Mesenchymal stem cell (in vitro differentiated cells and primary cell): ENCODE results near the gene ANKRD33.

ENCODE experiments used
- DNase-seq: peaks from one replicate; pipeline ENCODE4 v3.0.0-alpha.2; 2013
- H2AFZ ChIP-seq: one replicate; pipeline ENCODE4 v1.6.1; 2013; ENCODE audit warnings: low read depth, mild to moderate bottlenecking, control low read depth, inconsistent platforms, low read length, moderate library complexity
- H2AK5ac ChIP-seq: 2 replicates; pipeline ENCODE4 v1.6.1; 2013; ENCODE audit warnings: low read length, moderate library complexity, mild to moderate bottlenecking, inconsistent platforms; ENCODE audit not compliant: severe bottlenecking
- H2BK120ac ChIP-seq: one replicate; pipeline ENCODE4 v1.6.1; 2013; ENCODE audit warnings: low read depth, mild to moderate bottlenecking, inconsistent platforms, low read length, moderate library complexity
- H2BK12ac ChIP-seq, 2 experiments: one replicate each; pipeline ENCODE4 v1.6.1; 2013; ENCODE audit warnings: inconsistent platforms in 2 of 2, low read length in 2 of 2, mild to moderate bottlenecking in 2 of 2, moderate library complexity in 2 of 2, control low read depth in 1 of 2
- H2BK15ac ChIP-seq: one replicate; pipeline ENCODE4 v1.6.1; 2013; ENCODE audit warnings: mild to moderate bottlenecking, low read depth, inconsistent platforms; ENCODE audit not compliant: poor library complexity, severe bottlenecking
- H2BK5ac ChIP-seq: 2 replicates; pipeline ENCODE4 v1.6.1; 2013; ENCODE audit warnings: low read depth, mild to moderate bottlenecking, low read length, control low read depth, inconsistent platforms; ENCODE audit not compliant: poor library complexity, severe bottlenecking
- H3K14ac ChIP-seq, 2 experiments: one replicate each; pipeline ENCODE4 v1.6.1; 2013; ENCODE audit warnings: inconsistent platforms in 2 of 2, low read length in 2 of 2, control low read depth in 1 of 2, mild to moderate bottlenecking in 1 of 2, moderate library complexity in 1 of 2
- H3K18ac ChIP-seq, 2 experiments: one replicate each; pipeline ENCODE4 v1.6.1; 2013; ENCODE audit warnings: inconsistent platforms in 2 of 2, low read length in 2 of 2, control low read depth in 1 of 2, low read depth in 1 of 2, mild to moderate bottlenecking in 1 of 2
- H3K23ac ChIP-seq, 2 experiments: one replicate each; pipeline ENCODE4 v1.6.1; 2013; ENCODE audit warnings: inconsistent platforms in 2 of 2, low read length in 2 of 2, mild to moderate bottlenecking in 2 of 2, moderate library complexity in 2 of 2, control low read depth in 1 of 2
- H3K27ac ChIP-seq: 2 replicates; pipeline ENCODE4 v1.5.1; 2013; ENCODE audit warnings: mild to moderate bottlenecking, moderate library complexity, low read length, control low read depth, inconsistent platforms; ENCODE audit not compliant: poor library complexity, severe bottlenecking
- H3K27me3 ChIP-seq, 2 experiments: 2 replicates each; pipeline versions ENCODE4 v1.6.1 to v1.7.0; 2013; ENCODE audit warnings: low read length in 2 of 2, mild to moderate bottlenecking in 2 of 2, moderate library complexity in 2 of 2, control low read depth in 1 of 2, inconsistent platforms in 1 of 2; ENCODE audit not compliant: control insufficient read depth in 1 of 2, insufficient read depth in 1 of 2
- H3K36me3 ChIP-seq, 2 experiments: 2 replicates each; pipeline versions ENCODE4 v1.6.1 to v1.7.0; 2013; ENCODE audit warnings: low read length in 2 of 2, control low read depth in 1 of 2, inconsistent platforms in 1 of 2, low read depth in 1 of 2, mild to moderate bottlenecking in 1 of 2; ENCODE audit not compliant: insufficient read depth in 2 of 2, control insufficient read depth in 1 of 2
- H3K4ac ChIP-seq, 2 experiments: one replicate each; pipeline ENCODE4 v1.6.1; 2013; ENCODE audit warnings: inconsistent platforms in 2 of 2, low read length in 2 of 2, mild to moderate bottlenecking in 2 of 2, moderate library complexity in 2 of 2, control low read depth in 1 of 2, low read depth in 1 of 2
- H3K4me1 ChIP-seq: 2 replicates; pipeline ENCODE4 v1.6.1; 2013; ENCODE audit warnings: low read depth, low read length, control low read depth; ENCODE audit not compliant: control insufficient read depth, insufficient read depth
- H3K4me2 ChIP-seq: 2 replicates; pipeline ENCODE4 v1.6.1; 2013; ENCODE audit warnings: low read length, mild to moderate bottlenecking, inconsistent platforms; ENCODE audit not compliant: poor library complexity, severe bottlenecking
- H3K4me3 ChIP-seq, 2 experiments: 2 replicates each; pipeline versions ENCODE4 v1.5.1 to v1.7.0; 2013; ENCODE audit warnings: low read length in 2 of 2, mild to moderate bottlenecking in 2 of 2, control low read depth in 1 of 2, low read depth in 1 of 2; ENCODE audit not compliant: insufficient read depth in 1 of 2
- H3K79me1 ChIP-seq: replicated peaks from 2 replicates; pipeline ENCODE4 v1.6.1; 2013; ENCODE audit warnings: mild to moderate bottlenecking, control low read depth, low read length, inconsistent platforms; ENCODE audit not compliant: poor library complexity, severe bottlenecking
- H3K9ac ChIP-seq: 2 replicates; pipeline ENCODE4 v1.7.0; 2013; ENCODE audit warnings: mild to moderate bottlenecking, low read length, moderate library complexity
- H3K9me3 ChIP-seq: 2 replicates; pipeline ENCODE4 v1.7.0; 2013; ENCODE audit warnings: mild to moderate bottlenecking, low read length; ENCODE audit not compliant: control insufficient read depth
- H4K8ac ChIP-seq: one replicate; pipeline ENCODE4 v1.6.1; 2013; ENCODE audit warnings: inconsistent platforms, mild to moderate bottlenecking, low read length, moderate library complexity
- H4K91ac ChIP-seq: one replicate; pipeline ENCODE4 v1.6.1; 2013; ENCODE audit warnings: mild to moderate bottlenecking, low read length, inconsistent platforms
- WGBS: methylation state at CpG from one replicate; pipeline ENCODE4 v1.1.7; 2013; ENCODE audit warnings: mixed read lengths; 5-methylcytosine and 5-hydroxymethylcytosine counted together

The ANKRD33 gene

DNA sequence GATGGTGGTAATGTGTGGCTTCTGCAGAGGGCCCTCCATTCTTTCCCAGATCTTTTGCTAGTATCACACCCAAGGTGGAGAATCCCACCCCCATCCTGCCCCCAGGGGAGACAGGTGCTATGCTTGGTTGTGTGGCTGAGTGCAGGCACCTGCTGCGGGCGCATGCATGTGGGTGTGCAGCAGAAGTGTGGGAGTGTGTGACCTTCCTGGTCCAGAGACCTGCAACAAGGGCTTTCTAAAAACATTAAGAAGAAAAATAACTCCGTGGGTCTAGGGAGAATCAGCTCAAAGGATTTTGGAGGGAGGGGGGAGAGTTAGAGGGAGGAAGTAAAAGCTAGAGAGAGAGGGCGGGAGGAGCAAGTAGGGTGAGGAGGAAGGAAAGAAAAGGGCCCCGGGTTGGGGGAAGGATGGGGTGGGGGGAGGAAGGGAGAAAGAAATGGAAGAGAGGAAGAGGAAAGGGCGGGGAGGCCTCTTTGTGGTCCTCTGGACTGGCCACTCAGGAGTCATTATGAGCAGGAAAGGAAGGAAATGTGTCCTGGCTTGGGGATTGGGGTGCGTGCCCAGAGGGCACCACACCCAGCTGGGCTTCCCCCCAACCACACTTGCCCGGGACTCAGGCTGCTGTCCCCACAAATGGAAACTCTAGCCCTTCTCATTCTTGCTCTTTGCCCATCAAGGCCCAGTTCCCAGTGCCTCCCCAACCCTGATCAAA lies 36.3 kb upstream of the ANKRD33 start:
- Histone ChIP-seq H3K36me3 (no peaks in the 10 kb centered on the region), H3K27ac (no peak overlapping the region), H3K79me1 (no peaks in the 10 kb centered on the region), H4K8ac (no peak overlapping the region), H2AK5ac (no peak overlapping the region), H3K9me3 (no peaks in the 10 kb centered on the region), H3K4me3 (no peak overlapping the region), H3K9ac (no peak overlapping the region), H4K91ac (no peak overlapping the region), H2BK15ac (no peak overlapping the region), H3K23ac (no peak overlapping the region), H3K27me3 (peaks cover 12 to 54% of the 10 kb centered on the region in 2 experiments), H3K4me2 (no peak overlapping the region), H3K4me1 (peaks cover 35% of the 10 kb centered on the region), H3K4ac (no peak overlapping the region), H2BK12ac (no peak overlapping the region), H2BK120ac (no peak overlapping the region), H2BK5ac (no peak overlapping the region), H3K14ac (no peak overlapping the region), H3K18ac (no peak overlapping the region), H2AFZ (no peak overlapping the region)
- WGBS: 84% methylated on average over 8 of the region's 8 CpGs
- no peak for DNase-seq

GRCh38 chr12:51852404-51853137 lies 35.3 kb upstream of the ANKRD33 start:
- Histone ChIP-seq H3K36me3 (no peaks in the 10 kb centered on the region), H3K9ac (no peak overlapping the region)

GRCh38 chr12:51855586-51856428 lies 32.1 kb upstream of the ANKRD33 start:
- H3K27me3 ChIP-seq: peaks cover 3 to 26% of the 10 kb centered on the region in 2 experiments
- no peak overlapping the region for H2AK5ac ChIP-seq
- peak overlapping the region; percentile 45 for H2BK120ac ChIP-seq
- H3K4ac ChIP-seq: peak overlapping the region in 1 of 2 experiments; percentile 24
- no peaks in the 10 kb centered on the region for H3K36me3 ChIP-seq
- H2BK5ac ChIP-seq: no peak overlapping the region
- H4K8ac ChIP-seq: peak overlapping the region; percentile 12
- no peak overlapping the region for H3K27ac ChIP-seq
- peak overlapping the region; percentile 19 for H2AFZ ChIP-seq
- H3K4me2 ChIP-seq: peak overlapping the region; percentile 44
- peak overlapping the region; percentile 34 to 57 for H3K18ac ChIP-seq
- H3K4me1 ChIP-seq: peaks cover 13% of the 10 kb centered on the region
- H3K23ac ChIP-seq: no peak overlapping the region
- H2BK15ac ChIP-seq: no peak overlapping the region
- H3K14ac ChIP-seq: no peak overlapping the region
- WGBS: 15% methylated on average over 21 of the region's 21 CpGs
- H3K79me1 ChIP-seq: no peaks in the 10 kb centered on the region
- H3K4me3 ChIP-seq: peak overlapping the region; percentile 39 to 46
- no peak overlapping the region for H2BK12ac ChIP-seq
- no peaks in the 10 kb centered on the region for H3K9me3 ChIP-seq
- peak; percentile 40 for DNase-seq
- no peak overlapping the region for H4K91ac ChIP-seq
- H3K9ac ChIP-seq: peak overlapping the region; percentile 54

More at GRCh38 chr12:51852404-51853137, 35.3 kb upstream of the ANKRD33 start:
- no peak overlapping the region for H2AFZ ChIP-seq
- peak overlapping the region in 1 of 2 experiments; percentile 38 for H2BK12ac ChIP-seq
- no peak overlapping the region for H3K4me3 ChIP-seq
- H3K4me2 ChIP-seq: no peak overlapping the region
- no peak overlapping the region for H2BK120ac ChIP-seq
- no peak overlapping the region for H3K4ac ChIP-seq
- 79% methylated on average over 4 of the region's 5 CpGs for WGBS
- no peak for DNase-seq
- H3K27me3 ChIP-seq: peaks cover 8 to 44% of the 10 kb centered on the region in 2 experiments
- H2BK5ac ChIP-seq: no peak overlapping the region
- no peaks in the 10 kb centered on the region for H3K9me3 ChIP-seq
- peak overlapping the region in 1 of 2 experiments; percentile 63 for H3K23ac ChIP-seq
- H3K79me1 ChIP-seq: no peaks in the 10 kb centered on the region
- no peak overlapping the region for H2BK15ac ChIP-seq
- H3K14ac ChIP-seq: peak overlapping the region in 1 of 2 experiments; percentile 57
- H3K4me1 ChIP-seq: peaks cover 26% of the 10 kb centered on the region
- no peak overlapping the region for H2AK5ac ChIP-seq
- H3K27ac ChIP-seq: no peak overlapping the region
- H3K18ac ChIP-seq: no peak overlapping the region
- no peak overlapping the region for H4K8ac ChIP-seq
- H4K91ac ChIP-seq: no peak overlapping the region
